HCT116 (cell line): ENCODE measurements around the gene KCNK10. TPM values are rescaled to one million over a fixed set of nuclear protein-coding genes. Genes with fewer than 3 reads are reported as not detected.

Experiments
- ATAC-seq: fragments of 200-7000 bp; cut with Tn5 transposase; 2 replicates; pipeline ENCODE4 v1.9.1; 2020; ENCODE audit warnings: mild to moderate bottlenecking, moderate library complexity
- BruUV-seq: library from RNA; stranded (reverse); fragments of 400-500 nt; replicated peaks from 2 replicates; lab custom pipeline; 2021; lab: Mats Ljungman, UMichigan
- CTCF ChIA-PET: fragments of 300-600 bp; sonication (Branson Sonifier 250); formaldehyde crosslinking; loops from one replicate; lab custom pipeline; 2021; ENCODE audit warnings: antibody characterized with exemption; lab: Charles Lee
- POLR2A ChIA-PET: fragments of 300-600, 350-600 bp; sonication (Branson Sonifier 250); formaldehyde crosslinking; loops from one replicate; lab custom pipeline; 2021; ENCODE audit warnings: antibody characterized with exemption; lab: Charles Lee
- RAD21 ChIA-PET, 2 experiments: fragments of 300-600 bp; sonication (Branson Sonifier 250); formaldehyde crosslinking; loops; one replicate each; lab custom pipeline; 2023; ENCODE audit warnings: low total read pairs in 2 of 2; ENCODE audit not compliant: uncharacterized antibody in 2 of 2, unreplicated experiment in 2 of 2, low non-redundant PET in 1 of 2; lab: Charles Lee
- DNase-seq: peaks from one replicate; pipeline ENCODE4 v3.0.0-alpha.2; 2010; ENCODE audit warnings: low read depth, low spot score
- H2AFZ ChIP-seq: fragments of 200-600 bp; shearing (Covaris generic), sonication (generic); 2 replicates; pipeline ENCODE4 v1.6.1; 2017; ENCODE audit warnings: low read depth, mixed run types, mixed read lengths, antibody characterized with exemption, low read length; ENCODE audit not compliant: poor library complexity, severe bottlenecking
- H3K27ac ChIP-seq: 2 replicates; pipeline ENCODE4 v1.5.1; 2012; ENCODE audit warnings: low read depth, low read length
- H3K27me3 ChIP-seq: fragments of 200-600 bp; sonication (generic); 2 replicates; pipeline ENCODE4 v1.6.1; 2016; ENCODE audit warnings: mixed run types, low read length, mixed read lengths; ENCODE audit not compliant: insufficient read depth
- H3K36me3 ChIP-seq, 2 experiments: fragments of 200-500 bp in 1 of 2; fragments of 200-600 bp in 1 of 2; sonication (Bioruptor generic) in 1 of 2; sonication (generic) in 1 of 2; 2 replicates each; pipeline versions ENCODE4 v1.5.1 to v1.6.1; 2014 to 2016; ENCODE audit warnings: low read length in 2 of 2, inconsistent platforms in 1 of 2, mixed read lengths in 1 of 2, mixed run types in 1 of 2; ENCODE audit not compliant: insufficient read depth in 2 of 2, control insufficient read depth in 1 of 2
- H3K4me1 ChIP-seq, 2 experiments: fragments of 200-600 bp in 1 of 2; sonication (generic) in 1 of 2; 2 replicates each; pipeline versions ENCODE4 v1.5.1 to v1.6.1; 2012 to 2017; ENCODE audit warnings: low read length in 2 of 2, inconsistent platforms in 1 of 2, mild to moderate bottlenecking in 1 of 2, mixed read lengths in 1 of 2, mixed run types in 1 of 2, moderate library complexity in 1 of 2; ENCODE audit not compliant: insufficient read depth in 2 of 2, control insufficient read depth in 1 of 2
- H3K4me2 ChIP-seq: fragments of 200-600 bp; sonication (generic); 2 replicates; pipeline ENCODE4 v1.6.1; 2017; ENCODE audit warnings: mixed run types, low read length, mixed read lengths
- H3K4me3 ChIP-seq, 2 experiments: fragments of 200-600 bp in 1 of 2; sonication (generic) in 1 of 2; replicated peaks in 1 of 2; 2 replicates each; pipeline ENCODE4 v1.5.1; 2011 to 2016; ENCODE audit warnings: low read length in 2 of 2, control low read depth in 1 of 2, low read depth in 1 of 2, mild to moderate bottlenecking in 1 of 2, mixed read lengths in 1 of 2, mixed run types in 1 of 2
- H3K79me2 ChIP-seq: fragments of 200-600 bp; sonication (generic); 2 replicates; pipeline ENCODE4 v1.6.1; 2017; ENCODE audit warnings: mild to moderate bottlenecking, mixed run types, low read length, moderate library complexity, mixed read lengths; ENCODE audit not compliant: insufficient read depth
- H3K9ac ChIP-seq: fragments of 200-600 bp; sonication (generic); 2 replicates; pipeline ENCODE4 v1.6.1; 2016; ENCODE audit warnings: low read length, mixed read lengths
- H3K9me2 ChIP-seq: fragments of 200-600 bp; sonication (generic), shearing (Covaris generic); 2 replicates; pipeline ENCODE4 v1.6.1; 2017; ENCODE audit warnings: mixed run types, mild to moderate bottlenecking, moderate library complexity; ENCODE audit not compliant: insufficient read depth
- H3K9me3 ChIP-seq, 2 experiments: fragments of 200-500 bp in 1 of 2; fragments of 200-600 bp in 1 of 2; sonication (Bioruptor generic) in 1 of 2; sonication (generic) in 1 of 2; 2 replicates each; pipeline ENCODE4 v1.6.1; 2014 to 2017; ENCODE audit warnings: low read length in 2 of 2, mixed read lengths in 2 of 2, inconsistent platforms in 1 of 2, low read depth in 1 of 2, mild to moderate bottlenecking in 1 of 2, mixed run types in 1 of 2, moderate library complexity in 1 of 2; ENCODE audit not compliant: control insufficient read depth in 1 of 2, insufficient read depth in 1 of 2
- H4K20me1 ChIP-seq: fragments of 200-600 bp; sonication (generic), shearing (Covaris generic); 2 replicates; pipeline ENCODE4 v1.6.1; 2017; ENCODE audit warnings: mixed run types, mild to moderate bottlenecking, moderate library complexity; ENCODE audit not compliant: insufficient read depth
- CBX3 ChIP-seq: IDR thresholded peaks from 2 replicates; pipeline ENCODE4 v1.6.1; 2012; ENCODE audit warnings: low read depth
- EGR1 ChIP-seq: IDR thresholded peaks from 2 replicates; pipeline ENCODE4 v1.6.1; 2012; ENCODE audit warnings: low read depth
- ELF1 ChIP-seq: IDR thresholded peaks from 2 replicates; pipeline ENCODE4 v1.6.1; 2012; ENCODE audit warnings: low read depth, borderline replicate concordance
- EZH2 ChIP-seq: fragments of 200-600 bp; sonication (generic); IDR thresholded peaks from 2 replicates; pipeline ENCODE4 v1.6.1; 2017; ENCODE audit warnings: antibody characterized with exemption, mixed run types
- EZH2phosphoT487 ChIP-seq: fragments of 200-600 bp; IDR thresholded peaks from 2 replicates; pipeline ENCODE4 v1.6.1; 2018; ENCODE audit warnings: antibody characterized with exemption, borderline replicate concordance
- FOSL1 ChIP-seq: IDR thresholded peaks from 2 replicates; pipeline ENCODE4 v1.6.1; 2012; ENCODE audit warnings: low read depth
- JUND ChIP-seq: IDR thresholded peaks from 2 replicates; pipeline ENCODE4 v1.6.1; 2012
- YY1 ChIP-seq: IDR thresholded peaks from 2 replicates; pipeline ENCODE4 v1.6.1; 2011; ENCODE audit warnings: low read length, low read depth, moderate library complexity, mild to moderate bottlenecking; ENCODE audit not compliant: insufficient replicate concordance; ENCODE audit errors: extremely low read depth
- intact Hi-C: fragments of 100-400 bp; cut with micrococcal nuclease; formaldehyde crosslinking; loops from 2 replicates; pipeline ENCODE4 v1.10.0; 2022
- total RNA-seq: library from RNA; stranded (reverse); gene quantifications from one replicate; pipeline ENCODE4 v1.2.1, GENCODE V29; 2021; ENCODE audit not compliant: unreplicated experiment
- TF ChIP-seq, protein P1 (sequence below): IDR thresholded peaks from 2 replicates; pipeline ENCODE4 v1.6.1; 2011; ENCODE audit warnings: mild to moderate bottlenecking, low read length, moderate library complexity; ENCODE audit not compliant: insufficient replicate concordance; ENCODE audit errors: extremely low read depth
- TF ChIP-seq, protein P2 (sequence below): IDR thresholded peaks from 2 replicates; pipeline ENCODE4 v1.6.1; 2012; ENCODE audit warnings: low read depth

Gene KCNK10
- total RNA-seq, 1 experiment from 2014 or later = not detected

DNA sequence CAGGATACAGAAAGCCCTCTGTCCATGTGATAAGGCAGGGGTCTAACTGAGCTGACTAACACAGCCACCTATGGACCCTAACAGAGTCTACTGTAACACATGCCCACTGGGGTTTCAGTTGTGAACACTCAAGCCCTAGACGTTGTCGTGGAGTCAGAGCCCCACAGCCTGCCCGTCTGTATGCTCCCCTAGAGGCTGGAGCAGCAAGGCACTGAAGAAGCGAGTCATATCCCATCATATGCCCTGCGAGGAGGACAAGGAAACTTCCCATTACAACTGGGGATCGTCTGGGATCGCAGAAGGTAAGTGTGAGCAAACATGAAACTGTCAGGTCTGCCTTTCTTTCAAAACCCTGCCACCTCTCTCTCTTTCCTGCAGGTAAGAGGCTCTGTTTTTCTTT, 180.1 kb downstream of the KCNK10 start:
- TF ChIP-seq ELF1 = no peak
- TF ChIP-seq, protein P1, sequence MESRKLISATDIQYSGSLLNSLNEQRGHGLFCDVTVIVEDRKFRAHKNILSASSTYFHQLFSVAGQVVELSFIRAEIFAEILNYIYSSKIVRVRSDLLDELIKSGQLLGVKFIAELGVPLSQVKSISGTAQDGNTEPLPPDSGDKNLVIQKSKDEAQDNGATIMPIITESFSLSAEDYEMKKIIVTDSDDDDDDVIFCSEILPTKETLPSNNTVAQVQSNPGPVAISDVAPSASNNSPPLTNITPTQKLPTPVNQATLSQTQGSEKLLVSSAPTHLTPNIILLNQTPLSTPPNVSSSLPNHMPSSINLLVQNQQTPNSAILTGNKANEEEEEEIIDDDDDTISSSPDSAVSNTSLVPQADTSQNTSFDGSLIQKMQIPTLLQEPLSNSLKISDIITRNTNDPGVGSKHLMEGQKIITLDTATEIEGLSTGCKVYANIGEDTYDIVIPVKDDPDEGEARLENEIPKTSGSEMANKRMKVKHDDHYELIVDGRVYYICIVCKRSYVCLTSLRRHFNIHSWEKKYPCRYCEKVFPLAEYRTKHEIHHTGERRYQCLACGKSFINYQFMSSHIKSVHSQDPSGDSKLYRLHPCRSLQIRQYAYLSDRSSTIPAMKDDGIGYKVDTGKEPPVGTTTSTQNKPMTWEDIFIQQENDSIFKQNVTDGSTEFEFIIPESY = no peak
- CTCF ChIA-PET = no interaction called here

DNA sequence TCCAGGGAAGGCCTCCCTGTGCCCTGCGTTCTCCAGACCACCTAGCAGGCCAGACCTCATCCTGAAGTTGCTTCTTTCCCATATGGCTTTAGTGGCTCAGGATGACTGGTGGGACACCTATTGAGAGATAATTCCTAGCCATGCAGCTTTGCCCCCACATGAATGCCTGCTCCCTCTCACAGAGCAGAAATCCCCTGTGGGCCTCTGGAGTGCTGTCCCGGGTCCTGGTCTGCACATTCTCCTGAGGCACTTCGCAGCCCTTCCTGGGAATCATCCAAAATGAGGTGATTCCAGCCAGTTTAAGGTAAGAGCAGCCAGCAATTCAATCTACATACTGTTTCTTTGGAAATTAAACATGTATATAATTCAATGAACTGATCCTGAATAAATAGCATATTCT, 182.2 kb downstream of the KCNK10 start:
- H3K9ac ChIP-seq = no peak overlapping the region
- TF ChIP-seq CBX3 = no peak
- TF ChIP-seq EZH2phosphoT487 = no peak
- no peak for TF ChIP-seq FOSL1
- TF ChIP-seq YY1 = no peak
- TF ChIP-seq, protein P2, sequence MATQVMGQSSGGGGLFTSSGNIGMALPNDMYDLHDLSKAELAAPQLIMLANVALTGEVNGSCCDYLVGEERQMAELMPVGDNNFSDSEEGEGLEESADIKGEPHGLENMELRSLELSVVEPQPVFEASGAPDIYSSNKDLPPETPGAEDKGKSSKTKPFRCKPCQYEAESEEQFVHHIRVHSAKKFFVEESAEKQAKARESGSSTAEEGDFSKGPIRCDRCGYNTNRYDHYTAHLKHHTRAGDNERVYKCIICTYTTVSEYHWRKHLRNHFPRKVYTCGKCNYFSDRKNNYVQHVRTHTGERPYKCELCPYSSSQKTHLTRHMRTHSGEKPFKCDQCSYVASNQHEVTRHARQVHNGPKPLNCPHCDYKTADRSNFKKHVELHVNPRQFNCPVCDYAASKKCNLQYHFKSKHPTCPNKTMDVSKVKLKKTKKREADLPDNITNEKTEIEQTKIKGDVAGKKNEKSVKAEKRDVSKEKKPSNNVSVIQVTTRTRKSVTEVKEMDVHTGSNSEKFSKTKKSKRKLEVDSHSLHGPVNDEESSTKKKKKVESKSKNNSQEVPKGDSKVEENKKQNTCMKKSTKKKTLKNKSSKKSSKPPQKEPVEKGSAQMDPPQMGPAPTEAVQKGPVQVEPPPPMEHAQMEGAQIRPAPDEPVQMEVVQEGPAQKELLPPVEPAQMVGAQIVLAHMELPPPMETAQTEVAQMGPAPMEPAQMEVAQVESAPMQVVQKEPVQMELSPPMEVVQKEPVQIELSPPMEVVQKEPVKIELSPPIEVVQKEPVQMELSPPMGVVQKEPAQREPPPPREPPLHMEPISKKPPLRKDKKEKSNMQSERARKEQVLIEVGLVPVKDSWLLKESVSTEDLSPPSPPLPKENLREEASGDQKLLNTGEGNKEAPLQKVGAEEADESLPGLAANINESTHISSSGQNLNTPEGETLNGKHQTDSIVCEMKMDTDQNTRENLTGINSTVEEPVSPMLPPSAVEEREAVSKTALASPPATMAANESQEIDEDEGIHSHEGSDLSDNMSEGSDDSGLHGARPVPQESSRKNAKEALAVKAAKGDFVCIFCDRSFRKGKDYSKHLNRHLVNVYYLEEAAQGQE = no peak
- TF ChIP-seq JUND = no peak
- TF ChIP-seq EGR1 = no peak
- no peak for TF ChIP-seq EZH2
- TF ChIP-seq, all 23 proteins: peak for 0
- RAD21 ChIA-PET = no interaction called here
- intact Hi-C loops = no loop called here
- Histone ChIP-seq H3K4me3 (no peak overlapping the region), H3K36me3 (no peaks in the 10 kb centered on the region), H2AFZ (no peak overlapping the region), H3K4me2 (no peak overlapping the region), H3K27ac (no peak overlapping the region), H3K27me3 (no peaks in the 10 kb centered on the region), H3K79me2 (no peaks in the 10 kb centered on the region), H3K9me3 (no peaks in the 10 kb centered on the region), H3K9me2 (no peaks in the 10 kb centered on the region), H4K20me1 (no peaks in the 10 kb centered on the region), H3K4me1 (no peaks in the 10 kb centered on the region)
- ATAC-seq (no peak), DNase-seq (no peak)
- CTCF ChIA-PET = no interaction called here
- POLR2A ChIA-PET = no interaction called here
- no TSS peak for BruUV-seq

More for the DNA sequence above, 180.1 kb downstream of the KCNK10 start:
- no peaks in the 10 kb centered on the region for H3K27me3 ChIP-seq
- ATAC-seq = no peak
- no peak overlapping the region for H2AFZ ChIP-seq
- intact Hi-C loops = no loop called here
- no peaks in the 10 kb centered on the region for H3K79me2 ChIP-seq
- no peaks in the 10 kb centered on the region for H3K9me2 ChIP-seq
- H3K9me3 ChIP-seq = no peaks in the 10 kb centered on the region
- DNase-seq = no peak
- BruUV-seq = no TSS peak
- ChIA-PET POLR2A (no interaction called here), RAD21 (no interaction called here)
- H3K36me3 ChIP-seq = no peaks in the 10 kb centered on the region
- H3K4me2 ChIP-seq = no peak overlapping the region
- no peak overlapping the region for H3K9ac ChIP-seq
- no peaks in the 10 kb centered on the region for H4K20me1 ChIP-seq
- H3K4me1 ChIP-seq = no peaks in the 10 kb centered on the region
- H3K4me3 ChIP-seq = no peak overlapping the region
- no peak overlapping the region for H3K27ac ChIP-seq
